Aorta (tissue), 5 donors: ENCODE measurements around the gene CST7. TPM values are rescaled to one million over a fixed set of nuclear protein-coding genes. Genes with fewer than 3 reads are reported as not detected.
A peak's percentile ranks its signal among the peaks of the same experiment; 100 is the strongest.

Source experiments
- ATAC-seq: fragments of 200-7000 bp; cut with Tn5 transposase; one replicate; pipeline ENCODE4 v1.9.1; 2022; ENCODE audit warnings: moderate library complexity; ENCODE audit not compliant: low FRiP score
- DNase-seq, 2 donors: peaks; one replicate each; pipeline ENCODE4 v3.0.0-alpha.2; 2020
- H3K27ac ChIP-seq, 2 donors: one replicate each; pipeline ENCODE4 v1.5.1; 2013; ENCODE audit warnings: low read length in 2 of 2, mild to moderate bottlenecking in 2 of 2, moderate library complexity in 2 of 2, control low read depth in 1 of 2, inconsistent platforms in 1 of 2, low read depth in 1 of 2
- H3K27me3 ChIP-seq, 2 donors: one replicate each; pipeline ENCODE4 v1.6.1; 2013; ENCODE audit warnings: control low read depth in 1 of 2, low read length in 1 of 2, mild to moderate bottlenecking in 1 of 2, moderate library complexity in 1 of 2; ENCODE audit not compliant: insufficient read depth in 2 of 2, control insufficient read depth in 1 of 2
- H3K36me3 ChIP-seq, 2 donors: one replicate each; pipeline ENCODE4 v1.6.1; 2013; ENCODE audit warnings: control low read depth in 1 of 2, low read length in 1 of 2, mild to moderate bottlenecking in 1 of 2; ENCODE audit not compliant: insufficient read depth in 2 of 2, control insufficient read depth in 1 of 2
- H3K4me1 ChIP-seq, 2 donors: one replicate each; pipeline ENCODE4 v1.6.1; 2013; ENCODE audit warnings: low read length in 2 of 2, control low read depth in 1 of 2, mild to moderate bottlenecking in 1 of 2, moderate library complexity in 1 of 2; ENCODE audit not compliant: insufficient read depth in 2 of 2, control insufficient read depth in 1 of 2
- H3K4me3 ChIP-seq, 2 donors: one replicate each; pipeline ENCODE4 v1.5.1; 2013; ENCODE audit warnings: low read length in 2 of 2, control low read depth in 1 of 2, mild to moderate bottlenecking in 1 of 2
- H3K9me3 ChIP-seq: one replicate; pipeline ENCODE4 v1.6.1; 2013; ENCODE audit warnings: mild to moderate bottlenecking, low read length; ENCODE audit not compliant: control insufficient read depth
- whole genome bisulfite sequencing, 2 donors: extraction: QIAGEN DNeasy Blood & Tissue Kit; methylation state at CpG; one replicate each; pipeline ENCODE4 v1.1.7; 2013; 5-methylcytosine and 5-hydroxymethylcytosine counted together
- intact Hi-C, 2 donors: fragments of 100-400 bp; cut with DNase I; formaldehyde crosslinking; loops; one replicate each; pipeline versions ENCODE4 v1.14.2 to v1.15.0; 2022
- polyA plus RNA-seq, 2 donors: library from polyadenylated mRNA; stranded (reverse); fragments of 200-250 nt; gene quantifications; one replicate each; pipeline ENCODE4 v1.2.3, GENCODE V29; 2013
- total RNA-seq, 2 donors: library from RNA; stranded (reverse); fragmentation: NEBNext Ultra II Directional; extraction: Animal tissue kit (Norgen Biotek cat#: 25700); gene quantifications; one replicate each; pipeline ENCODE4 v1.2.1, GENCODE V29; 2021
- donor health status: healthy with polysubstance abuse.
- donor health status: Bipolar disorder and iron deficiency.
- donor health status: DM: no; HTN: no; CAD: no.
- donor health status: DM: no; HTN: no; CAD: no.
- donor health status: DM: yes; HTN: yes; CAD: no.

CST7 gene
- total and polyA plus RNA-seq, 4 donors, result 1.0 to 4.6 (median 3.5) TPM

DNA sequence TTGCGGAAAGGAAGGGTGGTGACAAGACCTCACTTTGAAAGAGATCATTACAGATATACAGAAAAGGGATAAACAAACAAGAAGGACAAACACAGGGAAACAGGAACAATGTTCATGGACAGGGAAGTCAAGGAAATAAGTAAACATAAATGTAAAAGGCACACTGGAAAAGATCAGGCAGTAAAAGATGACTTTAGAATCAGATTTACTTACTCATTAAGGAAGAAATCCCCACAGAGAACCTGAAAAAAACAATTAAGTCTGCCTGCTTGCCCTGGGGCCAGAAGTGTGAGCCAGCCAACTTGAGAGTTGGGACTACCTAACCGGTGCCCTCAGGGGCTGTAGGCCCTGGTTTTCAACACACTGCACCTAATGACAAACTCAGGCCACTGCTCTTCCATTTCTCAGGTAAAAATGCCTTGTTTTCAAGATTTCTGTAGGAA lies 41.8 kb downstream of the CST7 start:
- Histone ChIP-seq H3K9me3 (no peaks in the 10 kb centered on the region), H3K36me3 (no peaks in the 10 kb centered on the region), H3K27ac (no peak overlapping the region), H3K27me3 (no peaks in the 10 kb centered on the region), H3K4me3 (no peak overlapping the region), H3K4me1 (no peaks in the 10 kb centered on the region)
- no peak for DNase-seq
- intact Hi-C loops, result loop anchor here (5.0 to 10.0 kb wide), 4 partner anchors 206 to 406 kb away; partner anchors contain the start of gene ENTPD6 (in 2 of the 2)
- no peak for ATAC-seq
- WGBS, 2 donors, result 95 to 99% methylated on average over 2 of the region's 2 CpGs

GRCh38 chr20:24991897-24992486 lies 42.9 kb downstream of the CST7 start:
- 0% methylated on average over 34 to 36 of the region's 36 CpGs for WGBS, 2 donors
- H3K9me3 ChIP-seq, result no peaks in the 10 kb centered on the region
- DNase-seq (no peak), ATAC-seq (peak; percentile 3)
- intact Hi-C loops, result loop anchor here (2.0 to 10.0 kb wide), 6 partner anchors 205 to 405 kb away; partner anchors contain the start of genes ENTPD6 (in 2 of the 2) and ABHD12 (in 1 of the 2)
- H3K27ac ChIP-seq, result peak overlapping the region in 1 of 2 donors; percentile 62
- H3K27me3 ChIP-seq, result no peaks in the 10 kb centered on the region
- no peaks in the 10 kb centered on the region for H3K4me1 ChIP-seq
- peak overlapping the region; percentile 48 to 54 for H3K4me3 ChIP-seq
- no peaks in the 10 kb centered on the region for H3K36me3 ChIP-seq

DNA sequence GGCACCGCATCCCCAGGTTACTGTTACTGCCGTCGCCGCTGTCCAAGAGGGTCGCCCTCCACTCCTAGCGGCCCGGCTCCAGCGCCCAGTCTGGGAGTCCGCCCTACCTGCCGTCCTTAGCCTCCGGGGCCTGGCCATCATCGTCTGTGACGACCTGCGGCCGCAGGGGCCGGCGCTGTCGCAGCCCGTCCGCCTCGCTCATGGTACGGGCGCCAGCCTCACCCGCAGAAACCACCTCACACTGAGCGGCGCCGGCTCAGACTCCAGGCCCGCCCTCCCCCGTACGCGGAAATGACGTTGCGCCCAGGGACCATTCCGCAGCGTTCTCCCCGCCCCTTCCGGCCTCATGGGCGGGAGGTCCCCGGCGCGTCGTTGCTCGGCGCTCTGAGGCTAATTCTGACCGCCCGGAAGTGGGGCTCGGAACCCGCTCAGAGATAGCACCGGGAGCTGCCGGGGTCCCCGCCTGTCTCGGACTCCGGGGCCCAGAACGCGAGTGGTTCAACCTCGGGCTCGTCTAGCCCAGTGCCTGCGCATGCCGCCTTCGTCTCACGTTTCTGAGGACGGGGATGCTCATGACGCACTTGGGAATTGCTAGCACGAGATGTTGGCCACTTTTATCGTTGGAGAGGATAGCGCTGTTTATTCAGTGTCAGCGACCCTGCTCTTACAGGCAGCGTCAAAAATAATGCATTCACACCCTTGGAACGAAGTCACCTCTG lies 43.6 kb downstream of the CST7 start, which contains the start of gene APMAP:
Gene APMAP, minus strand, starts transcription at position 265 of the 719 bp plus-strand sequence. Its CDS starts 63 bp downstream, at position 202.
- H3K27ac ChIP-seq, result peak within 1 kb of the TSS; percentile 90 to 97
- intact Hi-C loops, result loop anchor here (2.0 to 10.0 kb wide), 6 partner anchors 205 to 405 kb away; partner anchors contain the start of genes ENTPD6 (in 2 of the 2) and ABHD12 (in 1 of the 2)
- H3K4me3 ChIP-seq, result peak within 1 kb of the TSS; percentile 48 to 78
- no peaks in the 10 kb centered on the region for H3K36me3 ChIP-seq
- peak; percentile 98 to 99 for DNase-seq
- 0 to 1% methylated on average over 62 to 69 of the region's 69 CpGs for WGBS, 2 donors
- ATAC-seq, result peak; percentile 97
- H3K9me3 ChIP-seq, result no peaks in the 10 kb centered on the region
- H3K4me1 ChIP-seq, result no peaks in the 10 kb centered on the region
- no peaks in the 10 kb centered on the region for H3K27me3 ChIP-seq

GRCh38 chr20:24993337-24994185 lies 44.5 kb downstream of the CST7 start:
- Histone ChIP-seq H3K4me1 (no peaks in the 10 kb centered on the region), H3K9me3 (no peaks in the 10 kb centered on the region), H3K27ac (peak overlapping the region in 1 of 2 donors; percentile 90), H3K27me3 (no peaks in the 10 kb centered on the region), H3K36me3 (no peaks in the 10 kb centered on the region), H3K4me3 (peak overlapping the region; percentile 48 to 78)
- WGBS, 2 donors, result 19 to 21% methylated on average over 9 of the region's 9 CpGs
- DNase-seq (no peak), ATAC-seq (peak; percentile 66)
- intact Hi-C loops, result loop anchor here (1.0 to 10.0 kb wide), 9 partner anchors 72 to 405 kb away; partner anchors contain the start of genes ENTPD6 (in 2 of the 2) and ABHD12 (in 1 of the 2)

- Histone ChIP-seq H3K9me3 (no peaks in the 10 kb centered on the region), H3K36me3 (no peaks in the 10 kb centered on the region), H3K27me3 (no peaks in the 10 kb centered on the region), H3K4me1 (no peaks in the 10 kb centered on the region), H3K4me3 (no peak overlapping the region), H3K27ac (no peak overlapping the region)
- ATAC-seq, result no peak
- intact Hi-C loops, result loop anchor here (1.0 to 10.0 kb wide), 7 partner anchors 71 to 405 kb away; partner anchors contain the start of gene ENTPD6 (in 2 of the 2)
- 64 to 66% methylated on average over 1 of the region's 1 CpG for WGBS, 2 donors
- DNase-seq, result no peak
Observed at GRCh38 chr20:24994186-24994465, 45.1 kb downstream of the CST7 start.

DNA sequence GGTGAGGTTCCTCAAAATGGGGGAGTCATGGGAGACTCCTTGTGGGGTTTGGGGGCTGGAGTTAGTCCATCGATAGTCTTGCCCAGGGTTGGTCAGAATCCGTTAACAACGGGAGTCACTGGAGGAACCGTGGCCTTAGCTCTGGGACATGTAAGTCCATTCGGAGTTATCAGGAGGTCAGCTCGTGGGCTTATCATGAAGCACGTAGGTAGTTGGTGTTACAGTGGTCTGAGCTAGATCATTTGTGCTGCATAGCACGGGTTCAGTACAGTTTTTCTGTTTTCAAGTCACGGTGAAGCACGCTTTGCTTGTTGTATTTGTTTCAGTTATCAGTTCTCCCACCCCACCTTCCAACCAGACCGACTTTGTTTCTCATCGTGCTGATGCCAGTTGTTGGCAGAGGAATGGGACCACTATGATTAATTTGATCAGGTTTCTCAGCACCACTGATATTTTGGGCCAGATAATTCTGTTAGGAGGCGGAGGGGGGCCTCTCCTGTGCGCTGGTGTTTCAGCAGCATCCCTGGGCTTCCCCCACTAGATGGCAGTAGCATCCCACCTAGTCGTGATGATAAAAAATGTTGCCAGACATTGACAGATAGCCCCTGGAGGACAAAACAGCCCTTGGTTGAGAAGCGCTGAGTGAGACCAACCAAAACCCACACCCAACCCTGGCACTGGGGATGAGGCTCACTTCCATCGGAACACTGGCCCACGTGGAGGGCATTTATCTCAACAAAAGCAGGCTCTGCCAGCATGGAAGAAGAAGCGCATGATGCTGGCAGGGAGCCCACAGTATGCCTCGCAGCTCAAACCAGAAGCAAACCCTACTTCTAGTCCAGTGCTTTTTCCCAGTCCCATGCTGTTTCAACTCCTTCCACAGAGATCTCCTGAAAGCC lies 45.6 kb downstream of the CST7 start:
- Histone ChIP-seq H3K4me3 (no peak overlapping the region), H3K27ac (no peak overlapping the region), H3K36me3 (no peaks in the 10 kb centered on the region), H3K27me3 (no peaks in the 10 kb centered on the region), H3K9me3 (no peaks in the 10 kb centered on the region), H3K4me1 (no peaks in the 10 kb centered on the region)
- DNase-seq (peak; percentile 84 to 88), ATAC-seq (peak; percentile 84)
- intact Hi-C loops, result loop anchor here (1.0 to 10.0 kb wide), 8 partner anchors 71 to 404 kb away; partner anchors contain the start of gene ENTPD6 (in 2 of the 2)
- 34% methylated on average over 20 of the region's 20 CpGs for WGBS, 2 donors

GRCh38 chr20:24995741-24996448 lies 46.8 kb downstream of the CST7 start:
- intact Hi-C loops, result loop anchor here (1.0 to 10.0 kb wide), 6 partner anchors 69 to 403 kb away; no protein-coding TSS in a partner anchor
- no peaks in the 10 kb centered on the region for H3K9me3 ChIP-seq
- no peaks in the 10 kb centered on the region for H3K36me3 ChIP-seq
- ATAC-seq (no peak), DNase-seq (no peak)
- no peak overlapping the region for H3K4me3 ChIP-seq
- H3K27me3 ChIP-seq, result no peaks in the 10 kb centered on the region
- H3K4me1 ChIP-seq, result no peaks in the 10 kb centered on the region
- WGBS, 2 donors, result 89 to 92% methylated on average over 9 of the region's 9 CpGs
- no peak overlapping the region for H3K27ac ChIP-seq
